T-helper 2 cell treated with Interferon-gamma antibody and Interleukin-4, amounts not matched to agents 5 μg/mL and 100 μg/mL, for 36 hours (primary cell): Measurements from ENCODE around the gene TANK.
A peak's percentile ranks its signal among the peaks of the same experiment; 100 is the strongest.

Experiments
- DNase-seq: peaks from one replicate; pipeline ENCODE4 v3.0.0; 2021; ENCODE audit warnings: low spot score
- H3K27ac Mint-ChIP-seq: one replicate; pipeline ENCODE4 v1.8.0; 2021; ENCODE audit warnings: mild to moderate bottlenecking, mixed read lengths
- H3K27me3 Mint-ChIP-seq: one replicate; pipeline ENCODE4 v1.8.0; 2021; ENCODE audit warnings: low read depth, mixed read lengths
- H3K36me3 Mint-ChIP-seq: one replicate; pipeline ENCODE4 v1.8.0; 2021; ENCODE audit warnings: low read depth, mixed read lengths
- H3K4me1 Mint-ChIP-seq: one replicate; pipeline ENCODE4 v1.8.0; 2021; ENCODE audit warnings: low read depth, mixed read lengths
- H3K4me3 Mint-ChIP-seq: one replicate; pipeline ENCODE4 v1.8.0; 2022; ENCODE audit warnings: mild to moderate bottlenecking, moderate library complexity, mixed read lengths
- H3K9me3 Mint-ChIP-seq: one replicate; pipeline ENCODE4 v1.8.0; 2021; ENCODE audit warnings: mixed read lengths

Gene TANK

DNA sequence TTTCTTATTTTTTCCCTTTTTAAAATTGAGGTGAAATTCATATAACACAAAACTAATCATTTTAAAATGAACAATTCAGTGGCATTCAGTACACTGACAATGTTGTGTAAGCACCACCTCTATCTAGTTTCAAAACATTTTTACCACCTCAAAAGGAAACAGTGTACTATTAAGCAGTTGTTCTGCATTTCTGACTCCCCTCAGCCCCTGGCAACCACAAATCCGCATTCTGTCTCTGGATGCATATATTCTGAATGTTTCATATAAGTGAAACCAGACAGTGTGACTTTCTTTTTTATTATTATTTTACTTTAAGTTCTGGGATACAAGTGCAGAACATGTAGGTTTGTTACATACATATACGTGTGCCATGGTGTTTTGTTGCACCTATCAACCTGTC lies 19.2 kb upstream of the TANK start:
- Mint-ChIP-seq H3K4me1 (peaks cover 57% of the 10 kb centered on the region), H3K36me3 (peaks cover 49% of the 10 kb centered on the region), H3K27me3 (no peaks in the 10 kb centered on the region), H3K4me3 (peak overlapping the region; percentile 65), H3K9me3 (peaks cover 29% of the 10 kb centered on the region), H3K27ac (no peak overlapping the region)
- DNase-seq = no peak

DNA sequence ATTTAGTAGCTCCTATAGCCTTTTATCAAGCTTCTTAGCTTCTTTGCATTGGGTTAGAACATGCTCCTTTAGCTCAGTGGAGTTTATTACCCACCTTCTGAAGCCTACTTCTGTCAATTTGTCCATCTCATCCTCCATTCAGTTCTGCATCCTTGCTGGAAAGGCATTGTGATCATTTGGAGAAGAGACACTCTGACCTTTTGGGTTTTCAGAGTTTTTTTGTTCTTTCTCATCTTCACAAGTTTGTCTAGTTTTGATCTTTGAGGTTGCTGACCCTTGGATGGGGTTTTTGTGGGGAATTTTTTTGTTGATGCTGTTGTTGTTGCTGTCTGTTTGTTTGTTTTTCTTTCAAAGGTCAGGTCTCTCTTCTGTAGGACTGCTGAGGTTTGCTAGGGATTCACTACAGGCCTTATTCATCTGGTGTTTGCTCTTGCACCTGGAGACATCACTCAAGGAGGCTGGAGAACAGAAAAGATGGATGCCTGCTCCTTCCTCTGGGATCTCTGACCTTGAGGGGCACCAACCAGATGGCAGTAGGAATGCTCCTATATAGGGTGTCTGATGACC lies 13.9 kb upstream of the TANK start:
- H3K4me1 Mint-ChIP-seq = peaks cover 25% of the 10 kb centered on the region
- DNase-seq = no peak
- H3K27ac Mint-ChIP-seq = no peak overlapping the region
- peaks cover 89% of the 10 kb centered on the region for H3K36me3 Mint-ChIP-seq
- H3K27me3 Mint-ChIP-seq = no peaks in the 10 kb centered on the region
- H3K9me3 Mint-ChIP-seq = peaks cover 64% of the 10 kb centered on the region
- H3K4me3 Mint-ChIP-seq = no peak overlapping the region

DNA sequence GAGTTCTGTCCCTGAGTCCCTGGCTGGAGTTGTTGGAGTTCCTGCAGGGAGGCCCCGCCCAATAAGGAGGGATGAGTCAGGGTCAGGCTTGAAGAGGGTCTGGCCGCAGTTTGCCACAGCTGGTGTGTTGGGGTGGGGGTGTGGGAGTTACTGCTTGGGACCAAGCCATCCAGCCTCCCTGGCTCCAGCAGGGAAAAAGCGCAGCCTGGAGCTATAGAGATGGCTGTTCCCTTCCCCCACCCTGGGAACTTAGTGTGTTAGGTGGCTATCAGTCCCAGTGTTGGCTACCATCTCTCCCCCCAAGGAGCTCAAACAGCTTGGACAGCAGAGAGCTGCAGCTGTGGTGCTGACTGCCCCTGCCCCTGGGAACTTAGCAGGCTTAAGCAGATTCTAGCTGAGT lies 13.2 kb upstream of the TANK start:
- peaks cover 68% of the 10 kb centered on the region for H3K9me3 Mint-ChIP-seq
- peaks cover 19% of the 10 kb centered on the region for H3K4me1 Mint-ChIP-seq
- no peak for DNase-seq
- H3K36me3 Mint-ChIP-seq = peaks cover 89% of the 10 kb centered on the region
- H3K27ac Mint-ChIP-seq = no peak overlapping the region
- H3K4me3 Mint-ChIP-seq = no peak overlapping the region
- H3K27me3 Mint-ChIP-seq = no peaks in the 10 kb centered on the region

DNA sequence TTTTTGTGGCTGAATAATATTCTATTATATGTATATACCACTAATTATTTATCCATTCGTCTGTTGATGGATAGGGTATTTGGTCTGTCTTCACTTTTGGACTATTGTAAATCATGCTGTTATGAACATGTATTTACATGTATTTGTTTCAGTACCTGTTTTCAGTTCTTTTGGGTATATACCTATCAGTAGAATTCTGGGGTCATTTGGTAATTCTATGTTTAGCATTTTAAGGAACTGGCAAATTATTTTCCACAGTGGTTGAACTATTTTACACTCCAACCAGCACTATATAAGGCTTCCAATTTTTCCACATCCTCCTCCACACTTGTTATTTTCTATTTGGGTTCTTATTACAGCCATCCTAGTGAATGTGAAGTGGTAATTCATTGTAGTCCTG lies 12.4 kb upstream of the TANK start:
- H3K36me3 Mint-ChIP-seq = peaks cover 89% of the 10 kb centered on the region
- H3K27ac Mint-ChIP-seq = no peak overlapping the region
- H3K9me3 Mint-ChIP-seq = peaks cover 74% of the 10 kb centered on the region
- no peak for DNase-seq
- H3K4me1 Mint-ChIP-seq = peaks cover 17% of the 10 kb centered on the region
- H3K4me3 Mint-ChIP-seq = no peak overlapping the region
- H3K27me3 Mint-ChIP-seq = no peaks in the 10 kb centered on the region

DNA sequence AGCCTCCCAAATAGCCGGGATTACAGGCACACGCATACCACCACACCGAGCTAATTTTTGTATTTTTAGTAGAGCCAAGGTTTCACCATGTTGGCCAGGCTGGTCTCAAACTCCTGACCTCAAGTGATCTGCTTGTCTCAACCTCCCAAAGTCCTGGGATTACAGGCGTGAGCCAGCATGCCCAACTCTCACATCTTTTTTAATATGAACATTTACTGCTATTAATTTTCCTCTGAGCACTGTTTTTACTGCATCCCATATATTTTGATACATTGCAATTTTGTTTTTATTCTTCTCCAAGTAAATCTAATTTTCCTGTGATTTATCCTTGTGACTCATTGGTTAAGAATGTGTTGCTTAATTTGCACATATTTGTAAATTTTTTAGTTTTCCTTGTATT lies 9.5 kb upstream of the TANK start:
- H3K4me3 Mint-ChIP-seq = no peak overlapping the region
- no peak overlapping the region for H3K27ac Mint-ChIP-seq
- H3K4me1 Mint-ChIP-seq = peaks cover 11% of the 10 kb centered on the region
- peaks cover 73% of the 10 kb centered on the region for H3K36me3 Mint-ChIP-seq
- DNase-seq = no peak
- peaks cover 59% of the 10 kb centered on the region for H3K9me3 Mint-ChIP-seq
- no peaks in the 10 kb centered on the region for H3K27me3 Mint-ChIP-seq

DNA sequence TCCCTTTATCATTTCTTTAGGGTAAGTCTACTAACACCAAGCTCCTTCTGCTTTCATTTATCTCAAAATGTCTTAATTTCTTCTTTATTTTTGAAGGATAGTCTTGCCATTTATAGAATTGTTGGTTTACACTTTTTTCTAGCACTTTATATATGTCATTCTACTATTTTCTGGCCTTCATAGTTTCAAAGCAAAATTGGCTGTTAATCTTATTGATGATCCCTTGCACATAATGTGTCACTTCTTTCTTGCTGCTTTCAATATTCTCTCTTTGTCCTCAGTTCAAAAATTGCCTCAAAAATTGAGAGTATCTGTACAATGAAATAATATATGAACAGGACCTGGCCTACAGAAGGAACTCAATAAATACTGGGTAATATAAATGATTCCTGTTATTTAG lies 7.9 kb upstream of the TANK start:
- Mint-ChIP-seq H3K27me3 (no peaks in the 10 kb centered on the region), H3K4me1 (peaks cover 17% of the 10 kb centered on the region), H3K9me3 (peaks cover 56% of the 10 kb centered on the region), H3K27ac (no peak overlapping the region), H3K4me3 (no peak overlapping the region), H3K36me3 (peaks cover 74% of the 10 kb centered on the region)
- DNase-seq = no peak

DNA sequence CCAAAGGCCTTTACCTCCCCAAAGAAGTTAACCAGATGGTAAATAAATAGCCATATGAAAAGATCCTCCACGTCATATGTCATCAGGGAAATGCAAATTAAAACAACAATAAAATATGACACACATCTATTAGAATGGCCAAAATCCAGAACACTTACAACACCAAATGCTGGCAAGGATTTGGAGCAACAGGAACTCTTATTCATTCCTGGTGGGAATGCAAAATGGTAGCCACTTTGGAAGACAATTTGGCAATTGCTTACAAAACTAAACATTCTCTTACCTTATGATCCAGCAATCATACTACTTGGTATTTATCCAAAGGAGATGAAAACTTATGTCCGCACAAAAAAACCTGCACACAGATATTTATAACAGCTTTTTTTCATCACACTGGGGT lies 1.3 kb upstream of the TANK start:
- Mint-ChIP-seq H3K4me1 (peaks cover 40% of the 10 kb centered on the region), H3K4me3 (peak overlapping the region; percentile 52), H3K9me3 (peaks cover 5% of the 10 kb centered on the region), H3K27me3 (no peaks in the 10 kb centered on the region), H3K27ac (no peak overlapping the region), H3K36me3 (peaks cover 51% of the 10 kb centered on the region)
- no peak for DNase-seq

DNA sequence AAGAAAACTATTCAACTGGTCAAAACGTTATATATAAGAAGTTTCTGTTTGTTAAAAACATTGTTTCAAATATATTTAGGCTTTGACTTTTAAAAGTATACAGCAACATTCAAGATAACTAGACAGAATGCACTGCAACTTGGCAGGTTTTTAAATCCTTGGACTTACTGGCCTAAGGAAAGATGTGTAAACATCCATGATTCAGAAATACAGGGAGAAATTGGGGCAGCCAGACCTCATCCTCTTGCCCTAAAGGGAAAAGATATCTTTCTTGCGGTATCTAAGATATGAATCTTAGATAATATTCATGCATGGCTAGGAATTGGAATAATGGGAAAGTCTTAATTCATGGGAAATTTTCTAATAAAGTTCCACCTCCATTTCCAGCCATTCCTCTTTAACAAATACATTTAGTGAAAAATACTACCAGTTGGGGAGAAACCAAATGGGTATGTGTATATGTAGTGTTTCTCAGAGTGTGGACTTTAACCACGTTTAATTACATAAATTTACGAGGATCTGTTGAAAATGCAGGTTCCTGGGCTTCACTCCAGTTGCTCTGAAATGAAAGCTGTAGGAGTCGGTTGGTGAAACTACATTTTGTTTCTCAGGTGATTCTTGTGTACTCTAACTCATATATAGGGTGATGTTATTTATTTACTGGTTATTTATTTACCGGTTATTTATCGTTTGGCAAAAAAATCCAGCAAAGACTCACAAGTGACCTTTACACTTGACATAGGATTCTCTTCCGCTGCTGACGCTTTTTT lies 587 bp upstream of the TANK start:
- H3K27ac Mint-ChIP-seq = peak overlapping the region; percentile 56
- H3K36me3 Mint-ChIP-seq = peaks cover 49% of the 10 kb centered on the region
- H3K9me3 Mint-ChIP-seq = peaks cover 5% of the 10 kb centered on the region
- no peaks in the 10 kb centered on the region for H3K27me3 Mint-ChIP-seq
- DNase-seq = no peak
- H3K4me1 Mint-ChIP-seq = peaks cover 40% of the 10 kb centered on the region
- peak overlapping the region; percentile 95 for H3K4me3 Mint-ChIP-seq

DNA sequence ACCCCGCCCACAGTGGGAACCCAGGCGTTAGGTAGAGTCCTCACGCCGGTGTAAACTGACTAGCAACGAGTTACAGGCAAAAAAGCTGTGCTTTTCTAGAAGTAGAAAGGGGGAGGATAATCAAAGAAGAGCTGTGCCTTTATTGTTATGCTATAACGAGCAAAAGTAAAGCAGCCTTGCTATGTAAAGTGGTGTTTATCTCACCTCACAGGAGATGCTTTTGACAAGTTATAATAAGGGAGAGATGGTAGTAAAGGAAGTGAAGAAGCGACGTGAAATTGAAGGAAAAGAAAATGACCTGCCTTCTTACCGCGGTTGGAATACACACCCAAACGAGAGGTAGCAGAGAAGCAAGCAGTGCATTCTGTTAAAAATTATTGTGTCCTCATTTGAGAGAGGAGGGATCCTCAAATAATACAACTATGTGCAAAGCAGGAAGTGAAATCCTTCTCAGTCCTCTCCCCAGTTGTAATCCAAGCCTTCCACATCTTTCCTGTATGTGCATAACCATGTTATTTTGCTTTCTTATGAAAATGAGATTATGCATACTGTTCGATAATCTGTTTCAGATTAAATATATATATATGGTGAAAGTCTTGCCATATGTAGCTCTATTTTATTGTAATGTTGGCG lies 962 bp downstream of the TANK start:
- no peak for DNase-seq
- H3K4me3 Mint-ChIP-seq = peak overlapping the region; percentile 95
- H3K4me1 Mint-ChIP-seq = peaks cover 49% of the 10 kb centered on the region
- H3K36me3 Mint-ChIP-seq = peaks cover 50% of the 10 kb centered on the region
- no peaks in the 10 kb centered on the region for H3K9me3 Mint-ChIP-seq
- no peaks in the 10 kb centered on the region for H3K27me3 Mint-ChIP-seq
- H3K27ac Mint-ChIP-seq = peak overlapping the region; percentile 99

DNA sequence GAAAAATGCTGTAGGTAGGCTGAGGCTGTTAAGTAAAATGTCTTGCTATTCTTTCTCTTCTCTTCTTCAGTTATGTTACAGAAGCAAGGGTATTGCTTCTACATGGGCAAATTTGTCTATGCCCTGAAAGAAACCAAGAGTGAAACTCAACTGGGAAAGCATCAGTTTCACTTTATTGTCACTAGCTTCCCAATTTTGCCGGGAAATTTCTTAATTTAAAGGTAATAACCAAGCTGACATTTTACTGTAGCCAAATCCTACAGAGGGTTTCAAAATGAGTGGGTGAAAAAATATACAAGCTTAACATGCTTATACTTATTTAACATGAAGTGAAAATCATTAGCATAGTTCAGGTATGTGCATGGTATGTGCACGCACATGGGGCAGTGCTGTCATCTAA lies 3.2 kb downstream of the TANK start:
- peaks cover 60% of the 10 kb centered on the region for H3K36me3 Mint-ChIP-seq

DNA sequence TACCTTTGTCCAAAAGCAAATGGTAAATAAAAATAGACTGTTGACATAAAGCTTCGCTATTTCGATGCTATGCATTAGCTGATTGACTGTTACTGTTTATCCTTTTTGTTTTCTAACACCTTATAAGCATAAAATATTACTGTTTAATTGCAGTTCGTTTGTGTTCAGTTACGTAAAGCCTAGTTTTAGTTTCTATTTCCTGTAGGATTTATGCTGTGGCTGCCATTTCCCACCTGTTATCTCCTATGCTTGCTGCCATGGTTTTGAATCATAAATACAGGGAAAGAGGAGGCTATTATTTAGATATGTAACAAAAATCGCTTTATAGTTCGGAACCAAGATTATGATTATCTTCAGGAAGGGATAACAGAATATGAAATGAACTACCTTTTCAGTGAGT lies 3.9 kb downstream of the TANK start:
- DNase-seq = no peak

More for the DNA sequence above, 3.2 kb downstream of the TANK start:
- H3K4me1 Mint-ChIP-seq = peaks cover 60% of the 10 kb centered on the region
- H3K27me3 Mint-ChIP-seq = no peaks in the 10 kb centered on the region
- peaks cover 9% of the 10 kb centered on the region for H3K9me3 Mint-ChIP-seq
- peak overlapping the region; percentile 95 for H3K4me3 Mint-ChIP-seq
- no peak for DNase-seq
- peak overlapping the region; percentile 67 for H3K27ac Mint-ChIP-seq

DNA sequence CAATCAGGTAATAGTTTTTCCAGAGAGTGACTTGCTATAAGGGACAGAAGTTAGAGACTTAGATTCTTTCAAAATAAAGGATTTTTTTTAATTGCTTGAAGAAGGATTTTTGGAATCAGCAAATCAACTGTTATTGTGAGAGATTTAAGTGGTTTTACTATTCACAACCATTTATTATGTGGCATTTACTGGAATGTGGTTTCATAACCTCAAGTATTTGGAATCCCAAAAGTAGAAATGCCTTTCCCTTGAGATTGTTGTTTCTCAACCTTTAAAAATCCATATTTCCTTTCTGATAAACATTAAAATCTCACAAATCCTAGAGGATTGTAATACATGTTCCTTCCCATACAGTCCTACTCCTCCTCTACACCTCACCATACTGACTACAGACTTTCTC lies 5.0 kb downstream of the TANK start:
- H3K9me3 Mint-ChIP-seq = peaks cover 9% of the 10 kb centered on the region
- peaks cover 63% of the 10 kb centered on the region for H3K36me3 Mint-ChIP-seq
- H3K4me3 Mint-ChIP-seq = peak overlapping the region; percentile 77
- peak overlapping the region; percentile 88 for H3K27ac Mint-ChIP-seq
- H3K4me1 Mint-ChIP-seq = peaks cover 64% of the 10 kb centered on the region
- no peaks in the 10 kb centered on the region for H3K27me3 Mint-ChIP-seq
- no peak for DNase-seq

More for the DNA sequence above, 3.9 kb downstream of the TANK start:
- H3K9me3 Mint-ChIP-seq = peaks cover 9% of the 10 kb centered on the region
- no peaks in the 10 kb centered on the region for H3K27me3 Mint-ChIP-seq
- H3K4me3 Mint-ChIP-seq = peak overlapping the region; percentile 95
- H3K4me1 Mint-ChIP-seq = peaks cover 60% of the 10 kb centered on the region
- H3K36me3 Mint-ChIP-seq = peaks cover 59% of the 10 kb centered on the region
- peak overlapping the region; percentile 28 for H3K27ac Mint-ChIP-seq

DNA sequence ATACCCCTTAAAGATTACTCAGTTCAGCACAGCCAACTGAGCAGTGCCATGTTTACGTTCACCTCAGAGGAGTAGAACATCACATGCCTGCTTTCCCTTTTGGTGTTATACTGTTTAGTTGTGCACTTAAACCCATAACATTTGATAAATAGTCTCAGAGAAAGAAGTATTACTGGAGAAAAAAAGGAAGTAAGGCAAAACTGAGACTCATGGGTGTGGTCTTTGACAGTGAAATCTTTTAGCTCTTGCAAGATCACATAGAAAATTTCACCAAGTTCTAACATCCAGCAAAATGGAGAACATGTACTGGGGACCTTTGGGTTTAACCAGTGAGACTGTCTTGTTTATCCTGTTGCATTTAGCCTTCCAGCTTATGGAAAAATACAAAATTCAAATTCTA lies 5.6 kb downstream of the TANK start:
- no peaks in the 10 kb centered on the region for H3K27me3 Mint-ChIP-seq
- peaks cover 63% of the 10 kb centered on the region for H3K36me3 Mint-ChIP-seq
- peaks cover 69% of the 10 kb centered on the region for H3K4me1 Mint-ChIP-seq
- peaks cover 9% of the 10 kb centered on the region for H3K9me3 Mint-ChIP-seq
- no peak for DNase-seq
- peak overlapping the region; percentile 88 for H3K27ac Mint-ChIP-seq
- peak overlapping the region; percentile 77 for H3K4me3 Mint-ChIP-seq
